ENCODE results near the gene XAGE3.
"Not testable (repeated sequence)": the region's sequence is repeated elsewhere in the genome, so short reads cannot be mapped to it uniquely, and the experiment has no call there.

Gene XAGE3

GRCh38 chrX:52874661-52875060, 6.8 kb upstream of the XAGE3 start:
- TF ChIP-seq, protein P1, sequence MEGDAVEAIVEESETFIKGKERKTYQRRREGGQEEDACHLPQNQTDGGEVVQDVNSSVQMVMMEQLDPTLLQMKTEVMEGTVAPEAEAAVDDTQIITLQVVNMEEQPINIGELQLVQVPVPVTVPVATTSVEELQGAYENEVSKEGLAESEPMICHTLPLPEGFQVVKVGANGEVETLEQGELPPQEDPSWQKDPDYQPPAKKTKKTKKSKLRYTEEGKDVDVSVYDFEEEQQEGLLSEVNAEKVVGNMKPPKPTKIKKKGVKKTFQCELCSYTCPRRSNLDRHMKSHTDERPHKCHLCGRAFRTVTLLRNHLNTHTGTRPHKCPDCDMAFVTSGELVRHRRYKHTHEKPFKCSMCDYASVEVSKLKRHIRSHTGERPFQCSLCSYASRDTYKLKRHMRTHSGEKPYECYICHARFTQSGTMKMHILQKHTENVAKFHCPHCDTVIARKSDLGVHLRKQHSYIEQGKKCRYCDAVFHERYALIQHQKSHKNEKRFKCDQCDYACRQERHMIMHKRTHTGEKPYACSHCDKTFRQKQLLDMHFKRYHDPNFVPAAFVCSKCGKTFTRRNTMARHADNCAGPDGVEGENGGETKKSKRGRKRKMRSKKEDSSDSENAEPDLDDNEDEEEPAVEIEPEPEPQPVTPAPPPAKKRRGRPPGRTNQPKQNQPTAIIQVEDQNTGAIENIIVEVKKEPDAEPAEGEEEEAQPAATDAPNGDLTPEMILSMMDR (IDR thresholded peaks at IDR 0.05; ENCODE audit: borderline replicate concordance, control extremely low read depth, extremely low read depth, insufficient read depth, missing control alignments) = no peak
- in situ Hi-C loops (cut with MboI; ENCODE audit: low sequenced_read_pairs, unreplicated experiment) = no loop called here
- DNase-seq (ENCODE audit: low spot score) = no peak

- DNase-seq (ENCODE audit: low spot score); in situ Hi-C loops (cut with MboI; ENCODE audit: low sequenced_read_pairs, unreplicated experiment): not testable (repeated sequence)
Observed at GRCh38 chrX:52873825-52874224, 5.9 kb upstream of the XAGE3 start.

DNA sequence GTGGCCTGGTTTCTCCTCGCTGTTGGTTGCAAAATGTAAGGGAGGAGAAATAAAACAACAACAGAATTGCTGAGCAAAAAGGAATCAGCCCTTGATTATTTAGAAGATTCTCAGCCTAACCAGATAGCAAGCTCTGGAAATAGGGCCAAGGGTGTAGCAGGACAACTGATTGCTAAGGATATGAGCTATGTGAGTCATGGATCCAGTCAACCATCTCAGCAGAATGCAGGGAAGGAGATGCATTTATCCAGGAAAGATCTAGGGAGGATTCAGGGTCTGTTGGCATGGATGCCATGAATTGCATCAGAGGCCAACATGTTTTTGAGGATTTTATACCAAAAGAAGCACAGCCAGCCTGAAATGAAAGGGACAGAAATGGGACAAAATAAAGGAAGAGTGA, 2.2 kb upstream of the XAGE3 start:
- TF ChIP-seq, protein P1 (IDR thresholded peaks at IDR 0.05; ENCODE audit: borderline replicate concordance, control extremely low read depth, extremely low read depth, insufficient read depth, missing control alignments) = no peak
- DNase-seq (ENCODE audit: low spot score) = no peak
- in situ Hi-C loops (cut with MboI; ENCODE audit: low sequenced_read_pairs, unreplicated experiment) = no loop called here

- in situ Hi-C loops (cut with MboI; ENCODE audit: low sequenced_read_pairs, unreplicated experiment) = no loop called here
- DNase-seq (ENCODE audit: low spot score) = no peak
- TF ChIP-seq, protein P1 (IDR thresholded peaks at IDR 0.05; ENCODE audit: borderline replicate concordance, control extremely low read depth, extremely low read depth, insufficient read depth, missing control alignments) = no peak
Observed at GRCh38 chrX:52865343-52865998, 2.4 kb downstream of the XAGE3 start.

DNA sequence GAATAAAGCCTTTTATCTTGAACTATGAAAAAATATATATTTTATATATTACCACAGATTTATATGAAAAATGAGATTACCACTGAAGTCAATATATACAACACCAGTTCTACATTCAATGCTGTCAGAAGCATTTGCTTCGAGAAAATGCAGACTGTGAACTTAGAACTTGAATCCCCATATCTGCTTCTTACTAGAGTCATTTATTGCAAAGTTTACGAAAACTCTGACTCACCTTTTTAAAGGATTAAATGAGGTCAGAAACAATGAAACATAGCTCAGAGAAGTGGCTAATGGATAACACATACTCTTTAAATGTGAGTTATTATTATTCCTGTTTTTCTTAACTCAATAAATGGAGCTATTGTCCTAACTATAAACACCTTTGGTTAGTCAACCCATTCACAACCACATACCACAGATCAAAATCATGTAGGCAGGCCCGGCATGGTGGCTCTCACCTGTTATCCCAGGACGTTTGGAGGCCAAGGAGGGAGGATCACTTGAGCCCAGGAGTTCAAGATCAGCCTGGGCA, 10.8 kb downstream of the XAGE3 start:
- in situ Hi-C loops (cut with MboI; ENCODE audit: low sequenced_read_pairs, unreplicated experiment); DNase-seq (ENCODE audit: low spot score): not testable (repeated sequence)

DNA sequence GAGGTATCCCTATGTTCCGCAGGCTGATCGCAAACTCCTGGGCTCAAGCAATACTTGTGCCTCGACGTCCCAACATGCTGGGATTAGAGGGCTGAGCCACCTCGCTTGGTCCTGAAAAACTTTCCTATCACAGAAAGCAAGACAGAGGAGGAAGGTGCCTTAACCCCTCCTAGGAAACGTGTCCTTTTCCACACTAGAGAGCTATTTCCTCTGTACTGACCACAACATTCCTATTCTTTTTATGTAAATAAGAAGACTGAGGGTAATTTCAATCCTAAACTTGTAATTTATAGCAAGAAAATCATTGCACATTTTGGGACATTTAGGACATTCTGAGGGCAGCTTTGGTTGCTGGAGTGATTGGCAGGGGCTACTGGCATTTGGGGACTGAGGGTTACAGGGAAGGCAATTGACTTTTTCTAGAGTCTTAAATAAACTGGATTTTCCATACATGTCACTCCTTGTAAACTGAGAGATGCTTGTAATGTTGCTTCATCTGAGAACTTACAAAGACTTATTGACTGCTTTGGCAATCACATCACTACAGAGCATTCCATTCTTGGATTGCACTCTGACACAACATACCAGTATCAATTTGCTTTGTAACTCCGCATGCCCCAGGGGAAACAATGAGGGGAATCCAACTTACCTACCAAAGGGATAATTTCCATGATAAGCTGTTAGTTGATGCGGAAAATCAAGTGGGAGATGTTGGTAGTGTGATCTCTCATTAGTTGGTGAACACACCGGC, 15.6 kb downstream of the XAGE3 start:
- in situ Hi-C loops (cut with MboI; ENCODE audit: low sequenced_read_pairs, unreplicated experiment) = no loop called here
- TF ChIP-seq, protein P1 (IDR thresholded peaks at IDR 0.05; ENCODE audit: borderline replicate concordance, control extremely low read depth, extremely low read depth, insufficient read depth, missing control alignments) = no peak
- DNase-seq (ENCODE audit: low spot score) = no peak

- in situ Hi-C loops (cut with MboI; ENCODE audit: low sequenced_read_pairs, unreplicated experiment); DNase-seq (ENCODE audit: low spot score): not testable (repeated sequence)
Observed at GRCh38 chrX:52843619-52844018, 24.3 kb downstream of the XAGE3 start.

DNA sequence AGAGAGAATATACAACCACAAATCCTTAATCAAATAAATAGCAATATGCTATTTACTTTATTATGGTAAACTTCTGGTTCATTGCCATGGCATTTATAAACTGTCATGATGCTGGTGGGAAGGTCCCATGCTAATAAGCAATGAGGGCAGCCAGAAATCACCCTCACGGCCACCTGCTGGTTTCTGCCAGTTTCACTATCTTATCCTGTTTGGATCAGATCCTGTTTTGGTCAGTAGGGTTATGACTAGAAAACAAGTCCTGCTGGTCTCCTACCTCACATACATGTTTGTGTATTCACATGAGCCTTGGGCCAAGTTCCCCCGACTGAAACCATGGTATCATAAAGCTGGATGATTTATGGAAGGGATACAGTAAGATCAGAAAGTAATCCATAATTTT, 28.7 kb downstream of the XAGE3 start:
- TF ChIP-seq, protein P1 (IDR thresholded peaks at IDR 0.05; ENCODE audit: borderline replicate concordance, control extremely low read depth, extremely low read depth, insufficient read depth, missing control alignments) = no peak
- no peak for DNase-seq (ENCODE audit: low spot score)
- in situ Hi-C loops (cut with MboI; ENCODE audit: low sequenced_read_pairs, unreplicated experiment) = no loop called here
